HG02973 (cell line): Measurements from ENCODE around the gene MBD3.
"Not testable (repeated sequence)": the region's sequence is repeated elsewhere in the genome, so short reads cannot be mapped to it uniquely, and the experiment has no call there.

Source experiments
- ATAC-seq: cut with Tn5 transposase; IDR thresholded peaks from one replicate; pipeline ENCODE4 v1.9.1; 2021; ENCODE audit warnings: moderate library complexity; ENCODE audit not compliant: unreplicated experiment

MBD3 gene

DNA sequence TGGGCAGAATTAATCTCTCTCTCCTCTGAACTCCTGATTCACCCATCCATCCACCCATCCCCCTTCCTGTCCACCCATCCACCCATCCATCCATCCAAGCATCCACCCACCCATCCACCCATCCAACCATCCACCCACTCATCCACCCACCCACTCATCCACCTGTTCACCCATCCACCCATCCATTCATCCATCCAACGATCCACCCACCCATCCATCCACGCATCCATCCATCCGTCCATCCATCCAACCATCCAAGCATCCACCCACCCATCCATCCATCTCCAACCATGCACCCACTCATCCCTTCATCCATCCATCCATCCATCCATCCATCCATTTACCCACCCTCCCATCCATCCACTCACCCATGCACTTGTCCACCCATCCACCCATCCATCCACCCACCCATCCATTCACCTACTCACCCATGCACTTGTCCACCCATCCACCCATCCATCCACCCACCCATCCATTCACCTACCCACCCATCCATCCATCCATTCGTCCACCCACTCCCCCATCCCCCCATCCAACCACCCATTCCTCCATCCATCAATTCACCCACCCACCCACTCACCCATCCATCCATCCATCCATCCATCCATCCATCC, 43.2 kb downstream of the MBD3 start:
- ATAC-seq: no peak

DNA sequence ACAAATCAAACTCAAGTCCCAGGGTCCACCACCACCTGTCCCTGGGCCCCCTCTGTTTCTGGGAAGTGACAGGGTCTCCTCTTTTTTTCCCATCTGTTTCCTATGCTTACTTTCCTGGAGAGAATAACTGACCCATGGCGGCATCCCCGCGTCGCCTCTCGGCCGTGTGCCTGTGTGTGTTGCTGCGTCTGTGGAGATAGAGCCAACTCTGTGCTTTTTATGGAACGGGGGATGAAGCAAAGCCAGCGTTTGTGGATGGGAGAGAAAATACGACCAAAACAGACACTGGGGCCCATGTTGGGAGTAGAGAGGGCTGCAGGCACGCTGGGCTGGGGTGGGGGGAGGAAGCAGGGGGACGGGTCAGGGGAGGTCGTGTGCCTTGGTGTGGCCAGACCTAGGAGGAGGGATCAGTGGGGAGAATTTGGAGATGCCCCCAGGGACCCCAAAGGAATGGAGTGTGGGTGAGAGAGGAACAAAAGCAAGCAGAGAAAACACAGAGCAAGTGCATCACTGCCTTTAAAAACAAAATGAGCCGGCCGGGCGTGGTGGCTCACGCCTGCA, 52.2 kb downstream of the MBD3 start:
- ATAC-seq: no peak

GRCh38 chr19:1539749-1540148, 52.9 kb downstream of the MBD3 start:
- not testable (repeated sequence) for ATAC-seq

DNA sequence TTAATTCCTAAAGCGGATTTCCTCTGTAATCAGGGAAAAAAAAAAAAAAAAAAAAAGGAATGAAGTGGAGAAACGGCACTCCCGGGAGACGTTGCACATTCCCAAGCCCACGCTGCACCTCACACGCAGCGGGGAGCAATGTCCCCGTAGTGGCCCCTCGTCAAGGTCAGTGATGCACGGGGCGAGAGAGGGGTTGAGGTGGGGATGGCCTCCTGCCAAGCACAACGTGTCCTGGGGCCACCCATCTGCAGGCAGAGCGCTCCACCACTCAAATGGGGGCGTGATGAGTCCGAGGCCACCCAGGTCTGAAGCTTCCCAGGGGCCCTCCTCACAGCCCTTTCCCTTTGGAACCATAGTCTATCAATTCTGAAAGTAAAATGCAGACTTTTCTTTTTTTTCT, 53.7 kb downstream of the MBD3 start:
- ATAC-seq: no peak

DNA sequence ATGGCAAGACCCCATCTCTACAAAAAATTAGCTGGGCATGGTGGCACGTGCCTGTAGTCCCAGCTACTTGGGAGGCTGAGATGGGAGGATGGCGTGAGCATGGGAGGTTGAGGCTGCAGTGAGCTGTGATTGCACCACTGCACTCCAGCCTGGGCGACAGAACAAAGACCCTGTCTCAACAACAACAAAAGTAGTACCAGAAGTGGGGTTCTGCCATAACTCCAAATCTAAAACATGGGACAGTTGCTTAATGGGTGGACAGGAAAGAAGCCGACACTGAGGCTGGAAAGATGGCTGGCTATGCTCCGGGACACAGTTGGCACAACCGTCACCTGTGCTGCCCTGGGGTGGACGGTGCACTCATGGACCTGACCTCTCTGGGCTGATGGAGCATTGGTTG, 57.0 kb downstream of the MBD3 start:
- not testable (repeated sequence) for ATAC-seq

- no peak for ATAC-seq
Observed at GRCh38 chr19:1534972-1535371, 57.7 kb downstream of the MBD3 start.

GRCh38 chr19:1533510-1534150, 59.0 kb downstream of the MBD3 start:
- ATAC-seq: no peak

DNA sequence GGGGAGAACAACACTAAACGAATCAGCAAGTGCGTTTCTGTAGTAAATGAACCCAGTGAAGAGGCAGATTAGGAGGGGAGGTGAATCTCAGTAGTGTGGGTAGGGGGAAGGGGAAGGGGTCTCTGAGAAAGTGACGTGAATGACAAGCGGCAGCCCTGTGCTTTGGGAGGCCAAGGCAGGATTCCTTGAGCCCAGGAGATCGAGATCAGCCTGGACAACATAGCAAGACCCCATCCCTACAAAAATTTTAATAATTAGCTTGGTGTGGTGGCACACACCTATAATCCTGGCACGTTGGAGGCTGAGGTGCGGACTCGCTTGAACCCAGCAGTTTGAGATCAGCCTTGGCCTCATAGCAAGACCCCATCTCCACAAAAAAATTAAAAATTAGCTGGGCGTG, 60.7 kb downstream of the MBD3 start:
- no peak for ATAC-seq

DNA sequence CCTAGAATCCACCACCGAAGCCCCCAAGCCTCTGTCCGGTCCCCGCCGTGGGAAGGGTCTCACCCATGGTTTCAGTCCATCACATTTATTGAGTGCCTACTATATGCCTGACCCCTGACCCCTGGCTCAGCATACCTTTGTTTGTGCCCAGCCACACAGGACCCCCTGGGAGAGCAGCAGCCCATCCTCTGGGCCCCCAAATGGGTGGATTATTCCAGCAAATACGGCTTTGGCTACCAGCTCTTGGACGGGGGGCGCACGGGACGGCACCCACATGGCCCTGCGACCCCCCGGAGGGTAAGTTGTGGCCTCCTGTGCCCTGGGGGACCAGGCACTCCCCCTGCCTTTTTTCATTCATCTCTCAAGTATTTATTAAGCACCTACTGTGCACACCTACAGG, 61.1 kb downstream of the MBD3 start:
- ATAC-seq: no peak

- not testable (repeated sequence) for ATAC-seq
Observed at GRCh38 chr19:1530856-1531255, 61.8 kb downstream of the MBD3 start.

- no peak for ATAC-seq
Observed at GRCh38 chr19:1529430-1529816, 63.2 kb downstream of the MBD3 start.

- ATAC-seq: no peak
Observed at GRCh38 chr19:1528596-1529429, 63.9 kb downstream of the MBD3 start.

- ATAC-seq: no peak
Observed at GRCh38 chr19:1527650-1528309, 64.9 kb downstream of the MBD3 start.

DNA sequence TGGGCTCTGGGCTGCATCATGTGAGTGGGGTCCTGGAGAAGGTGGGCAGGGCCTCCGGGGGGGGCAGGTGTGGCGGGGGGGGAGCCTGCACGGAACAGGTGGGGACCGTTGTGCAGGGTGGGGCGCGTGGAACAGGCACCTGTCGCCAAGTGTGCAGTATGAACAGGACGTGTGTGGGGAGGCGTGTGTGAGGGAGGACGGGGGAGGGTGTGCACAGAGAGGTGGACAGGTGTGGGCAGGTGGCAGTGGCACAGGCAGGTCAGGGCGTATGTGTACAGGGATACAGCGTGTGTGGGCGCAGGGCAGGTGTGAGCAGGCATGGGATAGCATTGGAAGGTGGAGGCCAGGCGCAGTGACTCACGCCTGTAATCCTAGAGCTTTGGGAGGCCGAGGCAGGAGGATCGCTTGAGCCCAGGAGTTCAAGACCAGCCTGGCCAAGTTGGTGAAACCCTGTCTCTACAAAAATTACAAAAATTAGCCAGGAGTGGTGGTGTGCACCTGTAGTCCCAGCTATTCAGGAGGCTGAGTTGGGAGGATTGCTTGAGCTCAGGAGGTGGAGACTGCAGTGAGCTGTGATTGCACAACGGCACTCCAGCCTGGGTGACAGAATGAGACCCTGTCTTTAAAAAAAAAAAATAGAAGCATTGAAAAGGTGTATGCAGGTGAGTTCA, 65.6 kb downstream of the MBD3 start:
- ATAC-seq: no peak

DNA sequence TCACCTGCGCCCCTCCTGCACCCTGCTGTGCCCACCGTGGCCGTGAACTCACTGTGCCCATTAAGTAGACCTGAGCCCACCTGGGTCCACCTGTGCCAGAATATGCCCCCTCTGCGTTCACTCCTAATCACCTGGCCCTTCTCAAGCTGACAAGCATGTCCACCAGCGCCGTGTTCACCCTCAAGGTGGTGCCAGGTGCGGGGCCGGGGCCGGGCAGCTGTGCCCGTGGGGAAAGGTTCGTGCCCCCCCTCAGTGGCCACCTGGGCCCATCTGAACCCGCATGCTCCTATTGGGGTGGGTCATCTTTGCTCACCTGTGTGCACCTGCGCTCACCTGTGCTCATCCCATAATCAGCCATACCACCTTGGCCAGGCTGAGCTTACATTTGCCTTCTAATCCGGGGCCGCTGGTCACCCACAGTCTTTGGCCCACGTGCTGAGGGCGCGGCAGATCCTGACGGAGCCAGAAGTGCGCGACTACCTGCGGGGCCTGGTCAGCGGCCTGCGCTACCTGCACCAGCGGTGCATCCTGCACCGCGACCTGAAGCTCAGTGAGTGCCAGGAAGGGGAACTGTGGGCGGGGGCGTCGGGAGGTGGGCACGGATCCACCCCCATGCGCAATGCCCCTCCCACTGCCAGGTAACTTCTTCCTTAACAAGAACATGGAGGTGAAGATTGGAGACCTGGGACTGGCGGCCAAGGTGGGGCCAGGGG, 66.4 kb downstream of the MBD3 start:
- no peak for ATAC-seq

GRCh38 chr19:1525343-1525742, 67.3 kb downstream of the MBD3 start:
- ATAC-seq: no peak

DNA sequence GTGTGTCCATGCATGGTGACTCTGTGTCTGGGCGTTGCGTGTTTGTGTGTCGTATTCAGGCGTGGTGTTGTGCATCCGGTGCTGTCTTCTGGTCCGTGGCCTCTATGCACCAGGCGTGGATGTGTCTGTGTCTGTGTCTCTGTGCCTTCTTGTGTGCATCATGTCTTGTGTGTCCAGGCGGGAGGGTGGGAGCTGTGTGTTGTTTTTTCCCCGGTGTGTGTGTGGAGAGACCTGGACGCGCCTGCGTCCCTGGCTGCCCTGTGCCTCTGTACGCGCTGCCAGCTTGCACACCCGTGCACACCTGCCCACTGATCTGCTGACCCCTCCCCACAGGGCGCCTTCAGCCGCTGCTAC, 67.7 kb downstream of the MBD3 start:
- ATAC-seq: no peak

- ATAC-seq: no peak
Observed at GRCh38 chr19:1524287-1524971, 68.2 kb downstream of the MBD3 start.
